M059J (cell line): ENCODE data around the gene GBX2. TPM values are rescaled to one million over a fixed set of nuclear protein-coding genes. Genes with fewer than 3 reads are reported as not detected.
"Not testable (repeated sequence)": the region's sequence is repeated elsewhere in the genome, so short reads cannot be mapped to it uniquely, and the experiment has no call there.

Experiments
- DNase-seq: peaks from one replicate; pipeline ENCODE4 v3.0.0-alpha.2; 2012; ENCODE audit warnings: low read depth
- total RNA-seq: library from RNA; depleted of rRNA; stranded (reverse); fragments of >200 nt; shearing (Covaris generic); gene quantifications from 2 replicates; pipeline ENCODE4 v1.2.3, GENCODE V29; 2014

The GBX2 gene
- total RNA-seq, 1 experiment from 2014 or later = 6.6 TPM

DNA sequence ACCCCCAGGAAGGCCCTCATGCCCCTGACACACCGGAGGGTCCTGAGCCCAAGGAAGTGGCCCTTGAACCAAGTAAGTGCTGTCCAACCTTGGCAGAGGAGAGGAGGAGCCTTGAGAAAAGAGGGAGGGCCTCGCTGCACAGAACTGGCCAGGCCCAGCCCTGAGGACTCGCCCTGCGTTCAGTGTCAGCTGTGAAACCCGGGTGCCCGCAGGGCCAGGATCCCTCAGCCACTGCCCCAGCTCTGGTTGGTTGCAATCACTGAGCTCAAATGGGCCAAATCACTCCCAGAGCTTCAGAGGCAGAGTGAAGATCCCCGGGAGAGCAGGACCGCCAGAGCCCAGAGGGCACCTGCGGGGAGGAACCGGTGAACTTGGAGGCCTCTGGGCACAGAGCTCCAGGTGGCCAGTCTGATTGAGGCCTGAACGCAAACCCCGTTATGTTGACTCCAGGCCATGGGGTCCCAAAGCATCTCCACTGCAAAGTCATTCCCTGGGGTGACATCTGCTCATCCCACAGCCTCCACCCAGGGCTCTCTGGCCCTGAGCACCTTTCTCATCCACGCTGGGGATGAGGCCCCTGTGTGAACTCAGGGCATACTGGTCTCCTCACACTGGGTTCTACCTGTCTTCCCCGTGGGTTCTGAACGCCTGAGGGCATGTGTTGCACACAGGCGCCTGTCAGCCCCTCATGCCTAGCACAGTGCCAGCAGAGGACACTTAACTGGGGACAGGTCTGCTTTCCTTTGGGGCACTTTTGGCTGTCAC lies 11.9 kb downstream of the GBX2 start:
- no peak for DNase-seq

DNA sequence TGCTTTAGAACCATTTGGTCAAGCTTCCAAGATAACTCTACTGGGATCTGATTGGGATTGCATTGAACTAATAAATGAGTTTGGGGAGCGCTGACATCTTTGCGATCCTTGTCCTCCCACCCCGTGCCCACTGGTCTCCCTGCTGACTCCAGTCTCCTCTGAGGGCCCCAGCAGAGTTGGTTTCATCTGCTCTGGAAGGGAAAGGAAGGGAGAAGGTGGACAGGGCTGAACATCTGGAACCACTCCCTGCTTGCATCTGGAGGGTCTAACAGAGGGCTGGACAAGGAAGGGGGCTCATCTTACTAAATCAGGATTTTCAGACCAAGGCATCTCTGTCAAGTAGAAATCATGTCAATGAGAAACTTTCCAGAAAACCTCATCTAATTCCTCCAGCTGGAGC lies 12.8 kb downstream of the GBX2 start:
- no peak for DNase-seq

DNA sequence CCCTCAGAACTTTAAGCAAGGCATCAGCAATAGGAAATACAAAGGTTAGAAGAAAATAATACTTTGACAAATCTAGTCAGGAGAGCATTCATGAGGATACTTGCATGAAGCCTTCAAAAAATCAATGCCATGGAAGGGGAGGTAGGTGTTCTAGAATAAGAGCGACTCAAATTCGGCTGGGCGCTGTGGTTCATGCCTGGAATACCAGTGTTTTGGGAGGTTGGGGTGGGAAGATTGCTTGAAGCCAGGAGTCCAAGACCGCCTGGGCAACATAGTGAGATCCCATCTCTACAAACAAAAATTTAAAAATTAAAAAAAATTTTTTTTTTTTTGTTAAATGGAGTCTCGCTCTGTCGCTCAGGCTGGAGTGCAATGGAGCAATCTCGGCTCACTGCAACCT lies 21.8 kb downstream of the GBX2 start:
- DNase-seq = no peak

DNA sequence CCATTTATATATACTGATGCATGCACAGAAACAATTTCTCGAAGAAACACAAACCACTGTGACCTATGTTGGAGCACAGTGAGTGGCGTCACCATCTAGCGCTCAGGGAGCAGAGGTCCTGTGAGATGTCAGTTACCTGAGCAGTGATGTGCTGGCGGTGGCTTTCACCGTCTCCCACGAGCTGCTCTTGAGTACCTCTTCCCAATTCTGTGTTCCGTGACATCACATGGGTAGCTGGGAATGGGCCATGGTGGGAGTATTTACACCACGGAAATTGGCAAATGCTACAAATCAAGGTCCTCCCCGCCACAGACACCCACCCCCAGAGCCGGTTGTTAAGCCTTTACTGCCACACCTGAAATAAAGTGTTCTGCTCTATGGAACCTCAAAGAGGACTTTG lies 24.4 kb downstream of the GBX2 start:
- no peak for DNase-seq

DNA sequence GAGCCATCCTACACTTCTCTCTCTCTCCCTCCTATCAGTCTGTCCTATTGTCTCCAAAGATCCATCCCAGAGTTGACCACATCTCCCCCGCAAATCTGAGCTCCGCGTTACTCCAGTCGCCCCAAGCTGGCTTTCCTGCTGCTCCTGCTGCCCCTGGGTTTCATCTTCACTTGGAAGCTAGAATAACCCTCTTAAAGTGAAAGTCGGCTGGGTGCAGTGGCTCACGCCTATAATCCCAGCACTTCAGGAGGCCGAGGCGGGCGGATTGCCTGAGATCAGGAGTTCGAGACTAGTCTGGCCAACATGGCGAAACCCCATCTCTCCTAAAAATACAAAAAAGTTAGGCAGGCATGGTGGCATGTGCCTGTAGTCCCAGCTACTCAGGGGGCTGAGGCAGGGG lies 26.6 kb downstream of the GBX2 start:
- DNase-seq = not testable (repeated sequence)

DNA sequence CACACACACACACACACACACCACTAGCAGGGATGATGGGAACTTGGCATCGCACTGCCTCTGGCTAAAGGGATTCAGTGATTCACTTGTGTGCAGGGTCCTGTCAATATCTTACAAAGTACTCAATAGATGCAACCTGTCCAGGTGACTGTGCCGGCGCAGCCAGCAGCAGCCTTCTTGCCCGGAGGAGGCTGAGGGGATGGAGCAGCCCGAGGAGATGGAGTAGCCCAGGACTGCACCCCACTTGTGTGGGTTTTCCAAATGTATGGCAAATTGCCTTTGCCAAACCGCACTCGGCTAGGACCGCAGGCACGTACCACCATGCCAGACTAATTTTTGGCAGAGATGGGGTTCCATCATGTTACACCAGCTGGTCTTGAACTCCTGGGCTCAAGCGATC lies 31.1 kb downstream of the GBX2 start:
- DNase-seq = no peak

DNA sequence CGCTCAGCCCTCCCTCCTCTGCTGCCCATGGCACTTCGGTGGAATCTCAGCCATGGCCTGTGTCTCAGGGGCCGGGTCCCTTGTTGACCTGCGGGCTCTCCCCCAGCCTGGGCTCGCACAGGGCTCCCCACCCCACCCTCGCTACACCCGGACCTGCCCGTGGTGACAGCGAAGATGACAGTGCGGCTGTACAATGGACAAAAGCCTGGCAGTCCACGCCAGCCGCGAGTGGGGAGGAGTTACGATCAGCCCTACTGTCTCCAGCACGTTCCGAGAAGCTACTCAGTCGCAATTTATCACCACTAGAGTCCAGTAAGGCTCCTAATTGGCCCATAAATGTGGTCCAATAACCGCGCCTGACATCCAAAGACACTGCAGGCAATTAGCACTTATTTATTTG lies 31.6 kb downstream of the GBX2 start:
- no peak for DNase-seq

DNA sequence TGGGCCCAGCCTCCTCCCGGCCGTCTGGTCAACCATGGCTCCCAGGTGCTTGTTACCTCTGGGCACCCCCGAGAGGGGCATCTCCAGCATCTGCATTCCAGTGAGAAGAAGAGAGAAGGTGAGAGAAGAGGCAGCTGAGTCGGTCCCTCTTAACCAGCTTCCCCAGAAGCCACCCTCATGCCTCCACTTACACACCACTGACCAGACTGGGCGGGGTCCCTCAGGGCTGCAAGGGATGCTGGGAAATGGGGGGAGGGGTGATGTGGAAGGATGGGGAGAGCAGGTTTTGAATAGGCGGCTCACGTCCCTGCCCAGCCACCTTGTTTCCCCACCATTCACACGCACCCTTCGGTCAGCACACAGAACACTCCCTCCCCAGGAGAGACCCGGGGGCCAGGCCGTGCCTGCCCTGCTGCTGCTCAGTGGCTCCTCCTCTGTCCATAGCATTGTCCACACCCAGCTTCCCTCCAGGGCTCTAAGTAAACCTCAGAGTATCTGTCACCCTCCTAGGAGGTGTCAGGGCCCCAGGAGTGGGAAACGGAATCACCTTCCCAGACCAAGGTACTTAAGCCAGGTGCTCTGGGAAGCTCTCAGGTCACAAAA lies 34.7 kb downstream of the GBX2 start:
- DNase-seq = no peak

DNA sequence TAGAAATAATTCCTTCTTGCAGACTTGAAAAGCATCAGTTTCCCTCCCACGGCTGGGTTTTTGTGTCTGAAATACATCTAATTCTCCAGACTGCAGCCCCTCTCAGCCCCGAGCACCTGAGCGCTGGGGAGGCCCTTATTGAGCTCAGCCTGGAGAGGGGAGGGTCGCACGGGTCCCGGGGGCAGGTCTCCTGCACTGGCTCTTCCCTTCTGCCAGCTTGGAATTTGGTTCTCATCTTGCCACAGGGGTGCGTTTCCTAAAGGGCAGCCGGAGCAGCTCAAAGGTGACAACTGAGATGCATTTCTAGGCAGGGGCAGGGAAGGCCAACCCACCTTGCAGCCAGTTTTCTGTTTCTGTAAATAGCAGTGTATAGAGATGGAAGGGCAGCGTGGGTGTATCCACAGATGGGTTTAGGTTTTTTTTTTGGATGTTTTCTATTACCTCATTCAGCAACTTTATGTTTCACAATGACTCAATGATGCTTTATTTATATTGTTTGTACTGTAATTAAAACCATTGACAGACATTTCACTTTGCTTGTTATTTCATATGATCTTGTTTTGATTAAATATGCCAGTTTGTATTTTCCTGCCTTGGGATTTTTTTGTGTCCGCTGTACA lies 37.0 kb downstream of the GBX2 start:
- DNase-seq = no peak

DNA sequence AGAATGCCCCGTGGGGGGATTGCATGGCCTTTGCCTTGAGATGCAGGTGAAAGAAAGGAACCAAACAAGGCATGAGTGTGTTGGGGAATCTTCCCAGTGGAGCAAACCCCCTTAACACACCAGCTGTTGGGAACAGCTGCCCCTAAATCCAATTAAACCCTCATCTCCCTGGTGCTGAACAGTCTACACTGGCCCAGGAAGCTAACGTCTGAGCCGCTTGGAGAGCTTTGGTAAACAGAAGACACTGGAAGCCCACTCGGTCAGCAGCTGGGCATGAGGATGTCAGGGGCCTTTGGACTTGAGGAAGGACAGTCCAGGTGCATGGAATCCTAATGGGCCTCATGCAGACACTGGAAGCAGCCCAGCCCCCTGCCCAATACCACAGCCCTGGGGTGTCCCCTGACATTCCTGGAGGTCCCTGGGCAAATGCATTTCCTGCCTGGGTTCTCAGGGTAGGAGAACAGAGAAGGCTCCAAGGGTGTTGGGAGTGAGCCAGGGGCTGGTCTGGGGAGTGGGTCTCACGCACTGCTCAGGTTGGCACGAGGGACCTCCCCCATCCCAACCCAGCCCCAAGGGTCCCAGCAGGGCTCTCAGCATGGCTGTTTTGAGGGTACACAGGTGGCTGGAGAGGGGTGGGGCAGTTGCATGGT lies 37.7 kb downstream of the GBX2 start:
- no peak for DNase-seq

DNA sequence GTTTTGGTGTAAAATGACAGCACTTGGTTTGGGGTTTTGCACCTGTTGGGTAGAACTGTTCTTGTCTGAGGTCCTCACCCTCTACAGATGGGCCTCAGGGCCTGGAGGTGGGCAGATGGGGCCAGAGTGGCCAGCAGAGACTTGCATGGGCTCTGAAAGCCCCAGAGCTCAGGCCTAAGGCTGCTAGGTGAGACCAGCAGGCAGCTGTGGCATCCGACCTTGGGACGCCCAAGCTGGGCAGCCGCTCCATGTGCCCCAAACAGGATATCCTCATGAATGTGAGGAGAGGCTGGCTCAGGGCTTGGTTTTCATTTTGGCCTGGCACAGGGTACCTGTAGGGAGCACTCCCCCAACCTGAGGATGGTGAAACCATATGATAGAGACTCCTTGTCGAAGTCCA lies 38.3 kb downstream of the GBX2 start:
- no peak for DNase-seq

DNA sequence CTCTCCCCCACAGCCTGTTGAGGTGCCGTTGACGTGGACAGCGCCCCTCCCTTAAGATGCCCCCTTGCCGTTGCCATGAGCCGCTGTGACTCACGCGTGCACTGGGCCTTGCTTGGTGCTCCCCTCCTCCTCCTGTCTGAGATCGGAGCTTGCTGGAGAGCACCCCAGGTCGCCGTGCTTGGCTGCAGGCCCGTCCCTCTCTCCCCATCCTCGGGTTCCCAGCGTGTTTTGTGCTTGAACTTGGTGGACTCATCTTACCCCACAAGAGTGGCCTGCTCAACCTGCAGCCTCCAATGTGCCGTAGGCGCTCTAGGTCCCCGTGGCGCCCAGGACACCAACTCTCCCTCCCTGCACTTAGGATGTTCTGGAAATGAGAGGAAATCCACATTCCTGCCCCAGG lies 39.9 kb downstream of the GBX2 start:
- DNase-seq = no peak

DNA sequence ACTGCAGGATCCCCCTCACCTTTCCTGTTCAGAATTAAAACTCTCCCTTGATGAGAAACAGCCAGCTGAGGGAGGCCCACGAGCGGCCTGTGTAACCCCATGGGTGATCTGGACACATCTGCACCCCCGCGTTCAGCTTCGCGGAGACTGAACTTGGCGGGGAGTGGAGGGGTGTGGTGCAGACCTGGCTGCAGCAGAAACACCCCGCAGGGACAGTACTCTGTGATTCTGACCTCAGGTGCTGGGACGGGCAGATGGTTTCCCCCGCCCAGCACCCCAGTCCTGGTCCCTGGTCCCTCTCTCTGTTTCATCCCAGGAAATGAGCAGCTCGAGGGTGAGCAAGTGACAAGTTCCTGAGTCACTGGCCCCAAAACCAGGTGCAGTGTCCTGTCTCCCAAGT lies 41.2 kb downstream of the GBX2 start:
- no peak for DNase-seq

DNA sequence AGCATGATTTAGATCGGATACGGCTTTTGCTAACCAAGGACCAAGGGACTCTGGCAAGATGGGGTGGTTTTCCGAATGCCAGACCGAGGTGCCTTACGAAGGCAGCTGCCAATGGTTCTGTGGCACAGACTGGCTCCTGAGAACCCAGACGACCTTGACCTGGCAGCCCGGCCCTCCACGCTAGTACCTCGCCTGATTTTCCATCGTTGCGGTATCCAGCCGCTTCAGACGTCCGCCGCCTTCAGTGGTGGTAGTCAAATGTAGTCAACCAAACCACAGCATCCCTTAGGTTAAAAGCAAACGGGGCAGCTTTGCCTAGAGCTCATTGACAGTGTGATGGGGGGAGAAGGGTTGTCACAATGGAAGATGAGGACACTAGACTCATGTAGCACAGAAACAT lies 42.6 kb downstream of the GBX2 start:
- no peak for DNase-seq

DNA sequence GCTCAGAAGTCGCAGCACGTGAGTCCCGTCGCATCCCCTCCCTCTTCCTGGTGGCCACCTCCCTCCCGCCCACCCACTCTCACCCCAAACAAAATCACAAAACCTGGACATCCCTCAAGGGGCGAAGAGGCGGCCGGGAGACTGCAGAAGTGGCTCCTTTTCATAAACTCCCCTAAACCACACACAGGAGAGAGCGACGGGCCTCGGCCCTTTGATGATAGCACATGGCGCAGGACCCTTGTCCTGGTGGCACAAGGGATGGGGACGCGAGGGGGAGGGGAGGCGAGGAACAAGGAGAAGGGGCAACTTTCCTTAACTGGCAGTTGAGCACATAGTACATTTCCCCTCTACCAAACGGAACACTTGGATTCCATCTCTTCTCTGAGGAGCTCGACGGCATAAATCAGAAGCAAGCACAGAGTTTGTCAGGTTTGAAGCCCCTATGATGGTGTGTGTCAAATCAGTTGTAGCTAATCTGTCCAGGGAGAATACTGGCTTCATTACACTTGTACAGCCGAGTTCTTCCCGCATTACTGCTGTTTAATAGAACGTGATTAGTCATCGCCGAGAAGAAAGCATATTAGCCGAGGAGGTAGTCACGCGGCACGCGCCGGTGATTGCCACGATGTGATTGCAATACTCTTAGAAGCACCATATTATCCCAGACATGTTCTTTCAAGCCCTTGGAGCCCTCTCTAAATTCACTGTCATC lies 43.8 kb downstream of the GBX2 start:
- no peak for DNase-seq

DNA sequence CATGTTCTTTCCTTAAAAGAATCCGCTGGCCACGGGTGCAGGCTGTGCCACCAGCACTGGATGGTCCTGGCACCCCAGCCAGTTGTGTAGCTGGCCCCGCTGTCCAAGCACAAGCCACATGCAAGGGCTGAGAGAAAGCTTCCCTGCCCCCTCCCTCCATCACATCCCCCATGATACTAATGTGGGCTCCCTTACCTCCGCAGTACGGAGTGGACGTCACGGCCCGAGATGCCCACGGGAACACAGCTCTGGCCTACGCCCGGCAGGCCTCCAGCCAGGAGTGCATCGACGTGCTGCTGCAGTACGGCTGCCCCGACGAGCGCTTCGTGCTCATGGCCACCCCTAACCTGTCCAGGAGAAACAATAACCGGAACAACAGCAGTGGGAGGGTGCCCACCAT lies 44.5 kb downstream of the GBX2 start:
- no peak for DNase-seq

DNA sequence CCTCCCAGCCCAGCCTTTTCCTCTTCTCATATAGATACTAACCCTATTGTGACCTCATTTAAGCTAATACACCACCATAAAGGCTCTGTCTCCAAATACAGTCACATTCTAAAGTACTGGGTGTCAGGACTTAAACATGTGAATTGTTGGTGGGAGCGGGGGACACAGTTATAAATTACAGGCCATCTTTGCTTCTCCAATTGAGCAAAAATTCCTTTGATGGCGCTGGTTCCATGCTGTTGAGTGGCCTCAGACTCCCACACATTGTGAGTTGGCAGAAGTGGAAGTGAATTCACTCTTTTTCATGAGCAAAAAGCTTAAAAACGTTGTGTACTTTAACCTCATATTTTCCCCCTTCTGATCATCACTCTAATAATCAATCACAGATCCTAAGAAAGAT lies 46.0 kb downstream of the GBX2 start:
- DNase-seq = no peak

DNA sequence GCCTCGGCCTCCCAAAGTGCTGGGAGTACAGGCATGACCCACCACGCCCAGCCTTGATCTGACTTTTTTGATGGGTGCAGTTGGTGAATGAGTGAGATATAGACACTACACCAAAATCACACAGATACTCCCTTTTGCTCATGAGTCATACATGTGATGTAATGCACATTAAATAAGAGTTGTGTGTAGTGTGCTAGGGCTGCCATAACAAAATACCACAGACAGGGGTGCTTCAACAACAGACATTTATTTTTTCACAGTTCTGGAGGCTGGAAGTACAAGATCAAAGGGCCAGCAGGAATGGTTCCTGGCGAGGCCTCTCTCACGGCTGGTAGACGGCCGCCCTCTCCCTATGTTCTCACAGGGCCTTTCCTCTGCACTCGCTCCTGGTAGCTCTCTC lies 46.6 kb downstream of the GBX2 start:
- DNase-seq = no peak

DNA sequence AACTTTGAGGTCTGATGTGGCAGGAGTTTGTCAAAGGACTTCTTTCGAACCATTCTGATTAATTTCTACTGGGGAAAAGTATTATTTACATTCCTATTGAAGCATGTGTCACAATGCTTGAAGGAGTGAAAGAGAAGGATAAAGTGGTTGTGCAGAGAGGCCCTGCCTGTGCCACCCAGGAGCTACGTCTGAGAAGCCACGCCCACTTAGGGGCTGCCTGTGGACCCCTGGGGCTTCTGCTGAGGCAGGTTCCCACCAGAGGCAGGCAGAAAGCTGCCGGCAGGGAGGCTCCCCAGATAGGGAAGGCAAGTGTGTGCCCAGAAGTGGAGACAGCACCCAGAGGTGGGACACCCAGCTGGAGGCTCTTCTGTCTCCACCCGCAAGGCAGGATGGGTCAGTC lies 47.4 kb downstream of the GBX2 start:
- DNase-seq = no peak

DNA sequence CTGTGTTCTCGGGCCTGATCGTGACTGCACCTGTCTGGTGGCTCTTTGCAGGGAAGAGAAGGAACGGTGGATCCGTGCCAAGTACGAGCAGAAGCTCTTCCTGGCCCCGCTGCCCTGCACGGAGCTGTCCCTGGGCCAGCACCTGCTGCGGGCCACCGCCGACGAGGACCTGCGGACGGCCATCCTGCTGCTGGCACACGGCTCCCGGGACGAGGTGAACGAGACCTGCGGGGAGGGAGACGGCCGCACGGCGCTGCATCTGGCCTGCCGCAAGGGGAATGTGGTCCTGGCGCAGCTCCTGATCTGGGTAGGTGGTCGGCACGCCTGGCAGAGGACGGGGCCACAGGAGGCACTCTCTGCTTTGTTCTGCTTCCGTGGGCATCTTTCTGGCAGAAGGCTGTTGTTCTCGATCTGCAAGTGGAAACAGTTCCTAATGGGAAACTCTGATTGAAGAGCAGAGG lies 48.0 kb downstream of the GBX2 start:
- no peak for DNase-seq

DNA sequence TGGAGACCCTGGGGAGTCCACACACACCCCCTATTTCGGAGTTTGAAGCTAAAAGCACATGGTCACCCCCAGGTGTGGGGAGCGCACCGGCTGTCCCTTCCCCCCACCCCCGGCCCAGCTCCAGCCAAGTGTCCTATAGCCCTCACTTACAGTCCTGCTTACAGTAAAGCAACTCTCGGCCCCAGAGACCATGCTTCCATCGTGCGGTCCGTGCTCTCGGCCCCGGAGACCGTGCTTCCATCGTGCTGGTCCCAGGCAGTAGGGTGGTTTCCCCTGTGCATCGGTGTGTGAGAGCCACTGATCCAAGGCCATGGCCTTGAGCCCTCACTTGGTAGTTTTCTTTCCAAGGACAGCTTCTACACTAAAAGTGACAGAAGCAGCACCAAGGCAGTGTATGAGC lies 48.7 kb downstream of the GBX2 start:
- DNase-seq = no peak

DNA sequence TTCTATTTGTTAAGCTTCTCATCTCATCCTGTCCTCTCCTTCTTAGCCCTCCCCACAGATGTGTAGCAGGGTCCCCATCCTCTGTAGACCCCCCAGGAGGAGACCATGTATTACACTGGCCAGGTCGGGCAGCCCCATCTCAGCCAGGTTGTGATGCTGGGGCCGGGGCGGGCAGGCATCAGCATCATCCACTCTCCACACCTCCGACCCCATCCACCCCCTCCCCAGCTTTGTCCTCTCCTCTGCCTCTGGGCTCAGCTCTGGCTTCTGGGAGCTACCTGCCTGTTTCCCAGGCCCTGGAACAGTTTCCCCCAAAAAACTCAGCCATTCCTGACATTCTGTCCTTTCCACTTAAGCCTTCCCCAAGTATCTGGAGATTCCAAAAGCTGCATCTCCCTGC lies 49.2 kb downstream of the GBX2 start:
- no peak for DNase-seq
